ENCODE data around the gene PCED1A.
"Not testable (repeated sequence)": the region's sequence is repeated elsewhere in the genome, so short reads cannot be mapped to it uniquely, and the experiment has no call there.

PCED1A gene

DNA sequence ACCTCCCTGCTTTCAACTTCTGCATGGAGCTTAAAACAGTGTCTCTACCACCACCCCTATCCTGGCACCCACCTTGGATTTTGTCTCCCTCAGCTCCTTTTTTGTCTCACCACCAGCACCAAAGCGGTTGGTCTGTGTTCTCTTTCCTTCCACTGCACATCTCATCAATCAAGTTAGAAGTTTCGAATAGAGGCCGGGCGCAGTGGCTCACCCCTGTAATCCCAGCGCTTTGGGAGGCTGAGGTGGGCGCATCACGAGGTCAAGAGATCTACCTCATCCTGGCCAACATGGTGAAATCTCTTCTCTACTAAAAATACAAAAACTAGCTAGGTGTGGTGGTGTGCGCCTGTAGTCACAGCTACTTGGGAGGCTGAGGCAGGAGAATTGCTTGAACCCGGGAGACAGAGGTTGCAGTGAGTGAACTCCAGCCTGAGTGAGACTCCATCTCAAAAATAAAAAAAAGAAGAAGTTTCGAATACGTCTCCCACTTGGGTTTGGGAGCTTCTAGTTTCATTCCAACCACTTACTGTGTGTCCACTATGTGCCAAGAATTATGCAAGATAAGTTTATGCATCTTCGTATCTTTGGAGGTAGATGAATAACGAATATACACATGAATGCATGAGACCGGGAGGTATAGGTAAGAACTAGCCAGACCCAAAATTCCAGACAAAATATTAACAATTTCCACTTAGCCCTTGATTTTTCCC, 5.9 kb downstream of the PCED1A start:
- H4K20me1 ChIP-seq (ENCODE audit: control insufficient read depth, insufficient read depth, low read depth, low read length): no peaks in the 10 kb centered on the region
- no peak for TF ChIP-seq EZH2phosphoT487 (IDR thresholded peaks at IDR 0.05; ENCODE audit: borderline replicate concordance, low read length)
- TF ChIP-seq, protein P1, sequence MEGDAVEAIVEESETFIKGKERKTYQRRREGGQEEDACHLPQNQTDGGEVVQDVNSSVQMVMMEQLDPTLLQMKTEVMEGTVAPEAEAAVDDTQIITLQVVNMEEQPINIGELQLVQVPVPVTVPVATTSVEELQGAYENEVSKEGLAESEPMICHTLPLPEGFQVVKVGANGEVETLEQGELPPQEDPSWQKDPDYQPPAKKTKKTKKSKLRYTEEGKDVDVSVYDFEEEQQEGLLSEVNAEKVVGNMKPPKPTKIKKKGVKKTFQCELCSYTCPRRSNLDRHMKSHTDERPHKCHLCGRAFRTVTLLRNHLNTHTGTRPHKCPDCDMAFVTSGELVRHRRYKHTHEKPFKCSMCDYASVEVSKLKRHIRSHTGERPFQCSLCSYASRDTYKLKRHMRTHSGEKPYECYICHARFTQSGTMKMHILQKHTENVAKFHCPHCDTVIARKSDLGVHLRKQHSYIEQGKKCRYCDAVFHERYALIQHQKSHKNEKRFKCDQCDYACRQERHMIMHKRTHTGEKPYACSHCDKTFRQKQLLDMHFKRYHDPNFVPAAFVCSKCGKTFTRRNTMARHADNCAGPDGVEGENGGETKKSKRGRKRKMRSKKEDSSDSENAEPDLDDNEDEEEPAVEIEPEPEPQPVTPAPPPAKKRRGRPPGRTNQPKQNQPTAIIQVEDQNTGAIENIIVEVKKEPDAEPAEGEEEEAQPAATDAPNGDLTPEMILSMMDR (IDR thresholded peaks at IDR 0.05; ENCODE audit: low read depth, low read length, poor library complexity, severe bottlenecking): no peak
- H3K27me3 ChIP-seq (ENCODE audit: control insufficient read depth, low read length): no peaks in the 10 kb centered on the region

DNA sequence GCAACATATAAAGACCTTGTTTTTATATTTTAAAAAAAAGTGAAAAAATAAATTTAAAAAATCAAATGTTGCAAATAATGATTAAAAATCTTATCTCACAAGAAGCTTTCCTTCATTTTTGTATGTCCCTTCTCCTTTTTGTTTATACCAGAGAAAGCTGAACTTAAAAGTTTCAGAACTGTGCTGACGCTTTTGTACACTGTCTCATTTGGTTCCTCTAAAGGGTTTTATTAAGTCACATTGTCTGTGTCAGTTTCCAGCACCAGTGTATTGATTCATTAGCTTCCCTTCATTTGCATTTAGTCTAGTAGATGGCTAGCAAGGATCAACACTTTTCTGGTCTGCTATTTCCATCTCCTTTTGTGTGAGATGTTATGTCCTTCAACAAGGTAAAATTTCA, 6.7 kb downstream of the PCED1A start:
- H3K4me2 ChIP-seq (ENCODE audit: low read length): no peak overlapping the region
- H3F3A ChIP-seq (ENCODE audit: control insufficient read depth, insufficient read depth): no peaks in the 10 kb centered on the region
- TF ChIP-seq, protein P1 (IDR thresholded peaks at IDR 0.05; ENCODE audit: low read depth, low read length, poor library complexity, severe bottlenecking): no peak
- TF ChIP-seq EZH2phosphoT487 (IDR thresholded peaks at IDR 0.05; ENCODE audit: borderline replicate concordance, low read length): no peak
- no peaks in the 10 kb centered on the region for H3K27me3 ChIP-seq (ENCODE audit: control insufficient read depth, low read length)
- H3K4me3 ChIP-seq (ENCODE audit: low read length): no peak overlapping the region
- no peaks in the 10 kb centered on the region for H4K20me1 ChIP-seq (ENCODE audit: control insufficient read depth, insufficient read depth, low read depth, low read length)
- no peaks in the 10 kb centered on the region for H3K36me3 ChIP-seq (ENCODE audit: control insufficient read depth, low read length)
- H3K9me2 ChIP-seq (replicated peaks; ENCODE audit: control insufficient read depth, low read length): no peaks in the 10 kb centered on the region
- H3K79me2 ChIP-seq (ENCODE audit: control insufficient read depth, low read length): no peaks in the 10 kb centered on the region
- no peak overlapping the region for H3K27ac ChIP-seq (ENCODE audit: low read depth, low read length)
- no peaks in the 10 kb centered on the region for H3K9me3 ChIP-seq (ENCODE audit: control insufficient read depth, insufficient read depth, low read length)
- H3K4me1 ChIP-seq (ENCODE audit: control insufficient read depth, low read length): peaks cover 7% of the 10 kb centered on the region

More for the DNA sequence above, 5.9 kb downstream of the PCED1A start:
- no peaks in the 10 kb centered on the region for H3K9me2 ChIP-seq (replicated peaks; ENCODE audit: control insufficient read depth, low read length)
- no peaks in the 10 kb centered on the region for H3F3A ChIP-seq (ENCODE audit: control insufficient read depth, insufficient read depth)
- no peaks in the 10 kb centered on the region for H3K36me3 ChIP-seq (ENCODE audit: control insufficient read depth, low read length)
- no peaks in the 10 kb centered on the region for H3K9me3 ChIP-seq (ENCODE audit: control insufficient read depth, insufficient read depth, low read length)
- no peak overlapping the region for H3K27ac ChIP-seq (ENCODE audit: low read depth, low read length)
- no peak overlapping the region for H3K4me2 ChIP-seq (ENCODE audit: low read length)
- no peak overlapping the region for H3K4me3 ChIP-seq (ENCODE audit: low read length)
- no peaks in the 10 kb centered on the region; the same call in 1 of the 2 replicates for H3K79me2 ChIP-seq (ENCODE audit: control insufficient read depth, low read length)
- H3K4me1 ChIP-seq (ENCODE audit: control insufficient read depth, low read length): peaks cover 10% of the 10 kb centered on the region

DNA sequence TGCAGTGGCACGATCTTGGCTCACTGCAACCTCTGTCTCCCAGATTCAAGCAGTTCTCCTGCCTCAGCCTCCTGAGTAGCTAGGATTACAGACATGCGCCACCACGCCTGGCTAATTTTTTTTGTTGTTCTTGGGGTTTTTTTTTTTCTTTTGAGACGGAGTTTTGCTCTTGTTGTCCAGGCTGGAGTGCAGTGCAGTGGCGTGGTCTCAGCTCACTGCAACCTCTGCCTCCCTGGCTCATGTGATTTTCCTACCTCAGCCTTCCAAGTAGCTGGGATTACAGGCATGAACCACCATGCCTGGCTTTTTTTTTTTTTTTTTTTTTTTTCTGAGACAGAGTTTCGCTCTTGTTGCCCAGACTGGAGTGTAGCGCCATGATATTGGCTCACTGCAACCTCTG, 9.2 kb downstream of the PCED1A start:
- not testable (repeated sequence) for H3F3A ChIP-seq (ENCODE audit: control insufficient read depth, insufficient read depth); H3K27ac ChIP-seq (ENCODE audit: low read depth, low read length); H4K20me1 ChIP-seq (ENCODE audit: control insufficient read depth, insufficient read depth, low read depth, low read length); H3K36me3 ChIP-seq (ENCODE audit: control insufficient read depth, low read length); H3K79me2 ChIP-seq (ENCODE audit: control insufficient read depth, low read length); H3K4me3 ChIP-seq (ENCODE audit: low read length); H3K9me2 ChIP-seq (replicated peaks; ENCODE audit: control insufficient read depth, low read length); H3K9me3 ChIP-seq (ENCODE audit: control insufficient read depth, insufficient read depth, low read length); H3K27me3 ChIP-seq (ENCODE audit: control insufficient read depth, low read length); H3K4me2 ChIP-seq (ENCODE audit: low read length)
- peaks cover 11% of the 10 kb centered on the region for H3K4me1 ChIP-seq (ENCODE audit: control insufficient read depth, low read length)

DNA sequence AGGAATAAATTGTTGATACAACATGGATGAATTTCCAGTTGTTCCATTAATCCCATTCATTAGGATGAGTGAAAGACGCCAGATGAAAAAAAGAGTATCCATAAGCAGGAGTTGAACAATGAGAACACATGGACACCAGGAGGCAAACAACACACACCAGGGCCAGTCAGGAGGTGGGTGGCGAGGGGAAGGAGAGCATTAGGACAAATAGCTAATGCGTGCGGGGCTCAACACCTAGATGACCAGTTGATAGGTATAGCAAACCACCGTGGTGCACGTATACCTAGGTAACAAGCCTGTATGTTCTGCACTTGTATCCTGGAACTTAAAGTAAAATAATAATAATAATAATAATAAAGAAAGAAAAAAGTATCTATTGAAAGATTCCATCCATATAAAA, 11.1 kb downstream of the PCED1A start:
- H4K20me1 ChIP-seq (ENCODE audit: control insufficient read depth, insufficient read depth, low read depth, low read length): no peaks in the 10 kb centered on the region
- no peaks in the 10 kb centered on the region for H3K36me3 ChIP-seq (ENCODE audit: control insufficient read depth, low read length)
- no peaks in the 10 kb centered on the region for H3F3A ChIP-seq (ENCODE audit: control insufficient read depth, insufficient read depth)
- no peaks in the 10 kb centered on the region for H3K9me2 ChIP-seq (replicated peaks; ENCODE audit: control insufficient read depth, low read length)
- peaks cover 3% of the 10 kb centered on the region for H3K27me3 ChIP-seq (ENCODE audit: control insufficient read depth, low read length)
- no peak overlapping the region for H3K4me3 ChIP-seq (ENCODE audit: low read length)
- H3K9me3 ChIP-seq (ENCODE audit: control insufficient read depth, insufficient read depth, low read length): no peaks in the 10 kb centered on the region
- H3K27ac ChIP-seq (ENCODE audit: low read depth, low read length): no peak overlapping the region
- H3K4me2 ChIP-seq (ENCODE audit: low read length): no peak overlapping the region
- no peaks in the 10 kb centered on the region for H3K79me2 ChIP-seq (ENCODE audit: control insufficient read depth, low read length)
- TF ChIP-seq, protein P1 (IDR thresholded peaks at IDR 0.05; ENCODE audit: low read depth, low read length, poor library complexity, severe bottlenecking): no peak
- no peak for TF ChIP-seq EZH2phosphoT487 (IDR thresholded peaks at IDR 0.05; ENCODE audit: borderline replicate concordance, low read length)
- peaks cover 16% of the 10 kb centered on the region for H3K4me1 ChIP-seq (ENCODE audit: control insufficient read depth, low read length)

All from DOHH2 (cell line).